HCT116 (cell line): Measurements from ENCODE around the gene BLID. TPM values are rescaled to one million over a fixed set of nuclear protein-coding genes. Genes with fewer than 3 reads are reported as not detected.

ENCODE experiments used
- ATAC-seq: fragments of 200-7000 bp; cut with Tn5 transposase; 2 replicates; pipeline ENCODE4 v1.9.1; 2020; ENCODE audit warnings: mild to moderate bottlenecking, moderate library complexity
- BruUV-seq: library from RNA; stranded (reverse); fragments of 400-500 nt; replicated peaks from 2 replicates; lab custom pipeline; 2021; lab: Mats Ljungman, UMichigan
- CTCF ChIA-PET: fragments of 300-600 bp; sonication (Branson Sonifier 250); formaldehyde crosslinking; loops from one replicate; lab custom pipeline; 2021; ENCODE audit warnings: antibody characterized with exemption; lab: Charles Lee
- POLR2A ChIA-PET: fragments of 300-600, 350-600 bp; sonication (Branson Sonifier 250); formaldehyde crosslinking; loops from one replicate; lab custom pipeline; 2021; ENCODE audit warnings: antibody characterized with exemption; lab: Charles Lee
- RAD21 ChIA-PET, 2 experiments: fragments of 300-600 bp; sonication (Branson Sonifier 250); formaldehyde crosslinking; loops; one replicate each; lab custom pipeline; 2023; ENCODE audit warnings: low total read pairs in 2 of 2; ENCODE audit not compliant: uncharacterized antibody in 2 of 2, unreplicated experiment in 2 of 2, low non-redundant PET in 1 of 2; lab: Charles Lee
- DNase-seq: peaks from one replicate; pipeline ENCODE4 v3.0.0-alpha.2; 2010; ENCODE audit warnings: low read depth, low spot score
- H2AFZ ChIP-seq: fragments of 200-600 bp; shearing (Covaris generic), sonication (generic); 2 replicates; pipeline ENCODE4 v1.6.1; 2017; ENCODE audit warnings: low read depth, mixed run types, mixed read lengths, antibody characterized with exemption, low read length; ENCODE audit not compliant: poor library complexity, severe bottlenecking
- H3K27ac ChIP-seq: 2 replicates; pipeline ENCODE4 v1.5.1; 2012; ENCODE audit warnings: low read depth, low read length
- H3K27me3 ChIP-seq: fragments of 200-600 bp; sonication (generic); 2 replicates; pipeline ENCODE4 v1.6.1; 2016; ENCODE audit warnings: mixed run types, low read length, mixed read lengths; ENCODE audit not compliant: insufficient read depth
- H3K36me3 ChIP-seq, 2 experiments: fragments of 200-500 bp in 1 of 2; fragments of 200-600 bp in 1 of 2; sonication (Bioruptor generic) in 1 of 2; sonication (generic) in 1 of 2; 2 replicates each; pipeline versions ENCODE4 v1.5.1 to v1.6.1; 2014 to 2016; ENCODE audit warnings: low read length in 2 of 2, inconsistent platforms in 1 of 2, mixed read lengths in 1 of 2, mixed run types in 1 of 2; ENCODE audit not compliant: insufficient read depth in 2 of 2, control insufficient read depth in 1 of 2
- H3K4me1 ChIP-seq, 2 experiments: fragments of 200-600 bp in 1 of 2; sonication (generic) in 1 of 2; 2 replicates each; pipeline versions ENCODE4 v1.5.1 to v1.6.1; 2012 to 2017; ENCODE audit warnings: low read length in 2 of 2, inconsistent platforms in 1 of 2, mild to moderate bottlenecking in 1 of 2, mixed read lengths in 1 of 2, mixed run types in 1 of 2, moderate library complexity in 1 of 2; ENCODE audit not compliant: insufficient read depth in 2 of 2, control insufficient read depth in 1 of 2
- H3K4me2 ChIP-seq: fragments of 200-600 bp; sonication (generic); 2 replicates; pipeline ENCODE4 v1.6.1; 2017; ENCODE audit warnings: mixed run types, low read length, mixed read lengths
- H3K4me3 ChIP-seq, 2 experiments: fragments of 200-600 bp in 1 of 2; sonication (generic) in 1 of 2; replicated peaks in 1 of 2; 2 replicates each; pipeline ENCODE4 v1.5.1; 2011 to 2016; ENCODE audit warnings: low read length in 2 of 2, control low read depth in 1 of 2, low read depth in 1 of 2, mild to moderate bottlenecking in 1 of 2, mixed read lengths in 1 of 2, mixed run types in 1 of 2
- H3K79me2 ChIP-seq: fragments of 200-600 bp; sonication (generic); 2 replicates; pipeline ENCODE4 v1.6.1; 2017; ENCODE audit warnings: mild to moderate bottlenecking, mixed run types, low read length, moderate library complexity, mixed read lengths; ENCODE audit not compliant: insufficient read depth
- H3K9ac ChIP-seq: fragments of 200-600 bp; sonication (generic); 2 replicates; pipeline ENCODE4 v1.6.1; 2016; ENCODE audit warnings: low read length, mixed read lengths
- H3K9me2 ChIP-seq: fragments of 200-600 bp; sonication (generic), shearing (Covaris generic); 2 replicates; pipeline ENCODE4 v1.6.1; 2017; ENCODE audit warnings: mixed run types, mild to moderate bottlenecking, moderate library complexity; ENCODE audit not compliant: insufficient read depth
- H3K9me3 ChIP-seq, 2 experiments: fragments of 200-500 bp in 1 of 2; fragments of 200-600 bp in 1 of 2; sonication (Bioruptor generic) in 1 of 2; sonication (generic) in 1 of 2; 2 replicates each; pipeline ENCODE4 v1.6.1; 2014 to 2017; ENCODE audit warnings: low read length in 2 of 2, mixed read lengths in 2 of 2, inconsistent platforms in 1 of 2, low read depth in 1 of 2, mild to moderate bottlenecking in 1 of 2, mixed run types in 1 of 2, moderate library complexity in 1 of 2; ENCODE audit not compliant: control insufficient read depth in 1 of 2, insufficient read depth in 1 of 2
- H4K20me1 ChIP-seq: fragments of 200-600 bp; sonication (generic), shearing (Covaris generic); 2 replicates; pipeline ENCODE4 v1.6.1; 2017; ENCODE audit warnings: mixed run types, mild to moderate bottlenecking, moderate library complexity; ENCODE audit not compliant: insufficient read depth
- RAD21 ChIP-seq: IDR thresholded peaks from 2 replicates; pipeline ENCODE4 v1.6.1; 2012; ENCODE audit warnings: low read depth, mild to moderate bottlenecking
- SP1 ChIP-seq: IDR thresholded peaks from 2 replicates; pipeline ENCODE4 v1.6.1; 2012; ENCODE audit warnings: low read depth
- SRF ChIP-seq: IDR thresholded peaks from 2 replicates; pipeline ENCODE4 v1.6.1; 2012; ENCODE audit warnings: low read depth
- TCF7L2 ChIP-seq: IDR thresholded peaks from 2 replicates; pipeline ENCODE4 v1.7.0; 2011; ENCODE audit warnings: borderline replicate concordance, inconsistent platforms; ENCODE audit not compliant: insufficient read depth, insufficient read length; ENCODE audit errors: extremely low read depth
- intact Hi-C: fragments of 100-400 bp; cut with micrococcal nuclease; formaldehyde crosslinking; loops from 2 replicates; pipeline ENCODE4 v1.10.0; 2022
- total RNA-seq: library from RNA; stranded (reverse); gene quantifications from one replicate; pipeline ENCODE4 v1.2.1, GENCODE V29; 2021; ENCODE audit not compliant: unreplicated experiment
- TF ChIP-seq, protein P1 (sequence below): IDR thresholded peaks from 2 replicates; pipeline ENCODE4 v1.6.1; 2012
- TF ChIP-seq, protein P2 (sequence below): IDR thresholded peaks from 2 replicates; pipeline ENCODE4 v1.6.1; 2012; ENCODE audit warnings: low read depth

The BLID gene
- total RNA-seq, 1 experiment from 2014 or later: 8.9 TPM

DNA sequence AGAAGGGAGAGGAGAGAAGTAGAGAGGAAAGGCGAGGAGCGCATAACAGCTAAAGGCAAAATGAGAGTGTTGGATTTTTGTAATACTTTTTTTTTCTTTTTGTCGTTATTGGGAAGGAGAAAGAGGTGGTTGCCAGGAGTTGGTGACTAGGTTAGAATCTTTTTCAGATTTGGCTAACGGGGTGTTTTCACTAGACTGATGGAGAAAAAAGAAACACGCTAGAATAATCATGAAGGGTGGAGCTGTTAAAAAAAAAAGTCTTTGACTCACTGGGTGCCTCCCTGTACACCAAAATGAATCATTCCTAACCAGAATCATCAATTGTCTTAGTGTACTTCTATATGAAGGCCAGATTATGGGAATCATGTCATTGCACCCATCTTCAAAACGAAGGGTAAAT is 12.7 kb downstream of the BLID start:
- ChIA-PET CTCF (no interaction called here), POLR2A (no interaction called here), RAD21 (no interaction called here)
- 0 out of 2 replicates have a peak overlapping the region, but pooled peaks have one; percentile 36 for H3K9ac ChIP-seq
- BruUV-seq: no TSS peak
- no peaks in the 10 kb centered on the region for H4K20me1 ChIP-seq
- intact Hi-C loops: loop anchor here (5.0 to 10.0 kb wide), 2 partner anchors 401 to 446 kb away; no protein-coding TSS in a partner anchor
- H3K36me3 ChIP-seq: peaks cover 3 to 52% of the 10 kb centered on the region in 2 experiments; a peak in 2 of 4 replicates
- no peaks in the 10 kb centered on the region for H3K27me3 ChIP-seq
- TF ChIP-seq SRF: no peak
- peak; percentile 37; the same call in 1 of the 2 replicates for TF ChIP-seq SP1
- TF ChIP-seq, protein P1, sequence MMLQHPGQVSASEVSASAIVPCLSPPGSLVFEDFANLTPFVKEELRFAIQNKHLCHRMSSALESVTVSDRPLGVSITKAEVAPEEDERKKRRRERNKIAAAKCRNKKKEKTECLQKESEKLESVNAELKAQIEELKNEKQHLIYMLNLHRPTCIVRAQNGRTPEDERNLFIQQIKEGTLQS: no peak
- no peak for TF ChIP-seq RAD21
- no peak for TF ChIP-seq TCF7L2
- TF ChIP-seq, protein P2, sequence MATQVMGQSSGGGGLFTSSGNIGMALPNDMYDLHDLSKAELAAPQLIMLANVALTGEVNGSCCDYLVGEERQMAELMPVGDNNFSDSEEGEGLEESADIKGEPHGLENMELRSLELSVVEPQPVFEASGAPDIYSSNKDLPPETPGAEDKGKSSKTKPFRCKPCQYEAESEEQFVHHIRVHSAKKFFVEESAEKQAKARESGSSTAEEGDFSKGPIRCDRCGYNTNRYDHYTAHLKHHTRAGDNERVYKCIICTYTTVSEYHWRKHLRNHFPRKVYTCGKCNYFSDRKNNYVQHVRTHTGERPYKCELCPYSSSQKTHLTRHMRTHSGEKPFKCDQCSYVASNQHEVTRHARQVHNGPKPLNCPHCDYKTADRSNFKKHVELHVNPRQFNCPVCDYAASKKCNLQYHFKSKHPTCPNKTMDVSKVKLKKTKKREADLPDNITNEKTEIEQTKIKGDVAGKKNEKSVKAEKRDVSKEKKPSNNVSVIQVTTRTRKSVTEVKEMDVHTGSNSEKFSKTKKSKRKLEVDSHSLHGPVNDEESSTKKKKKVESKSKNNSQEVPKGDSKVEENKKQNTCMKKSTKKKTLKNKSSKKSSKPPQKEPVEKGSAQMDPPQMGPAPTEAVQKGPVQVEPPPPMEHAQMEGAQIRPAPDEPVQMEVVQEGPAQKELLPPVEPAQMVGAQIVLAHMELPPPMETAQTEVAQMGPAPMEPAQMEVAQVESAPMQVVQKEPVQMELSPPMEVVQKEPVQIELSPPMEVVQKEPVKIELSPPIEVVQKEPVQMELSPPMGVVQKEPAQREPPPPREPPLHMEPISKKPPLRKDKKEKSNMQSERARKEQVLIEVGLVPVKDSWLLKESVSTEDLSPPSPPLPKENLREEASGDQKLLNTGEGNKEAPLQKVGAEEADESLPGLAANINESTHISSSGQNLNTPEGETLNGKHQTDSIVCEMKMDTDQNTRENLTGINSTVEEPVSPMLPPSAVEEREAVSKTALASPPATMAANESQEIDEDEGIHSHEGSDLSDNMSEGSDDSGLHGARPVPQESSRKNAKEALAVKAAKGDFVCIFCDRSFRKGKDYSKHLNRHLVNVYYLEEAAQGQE: no peak
- no peak overlapping the region for H2AFZ ChIP-seq
- H3K9me3 ChIP-seq: no peaks in the 10 kb centered on the region
- H3K4me2 ChIP-seq: peak overlapping the region; percentile 57; the same call in 1 of the 2 replicates
- H3K4me3 ChIP-seq: no peak overlapping the region
- peaks cover 72 to 90% of the 10 kb centered on the region in 2 experiments for H3K4me1 ChIP-seq
- no peaks in the 10 kb centered on the region for H3K9me2 ChIP-seq
- DNase-seq: no peak
- peak overlapping the region; percentile 70 for H3K27ac ChIP-seq
- ATAC-seq: no peak
- H3K79me2 ChIP-seq: peaks cover 100% of the 10 kb centered on the region
